Lower leg skin (tissue), 3 donors: ENCODE measurements around the gene USP2.

ENCODE experiments used
- CTCF ChIP-seq, 3 donors: fragments of 450-650 bp; IDR thresholded peaks; one replicate each; pipeline ENCODE4 v1.5.1; 2016; ENCODE audit warnings: antibody characterized with exemption in 3 of 3, mild to moderate bottlenecking in 3 of 3, moderate library complexity in 2 of 3
- POLR2A ChIP-seq, 2 donors: fragments of 450-650 bp; IDR thresholded peaks; one replicate each; pipeline ENCODE4 v1.6.1; 2016 to 2017; ENCODE audit warnings: antibody characterized with exemption in 2 of 2, mild to moderate bottlenecking in 1 of 2, moderate library complexity in 1 of 2

GRCh38 chr11:119332111-119332765 lies 49.3 kb downstream of the USP2 start:
- no peak for TF ChIP-seq CTCF (IDR thresholded peaks at IDR 0.05)
- no peak for TF ChIP-seq POLR2A (IDR thresholded peaks at IDR 0.05)
